NCI-H146 (cell line): ENCODE measurements around the gene GAD2.

Experiments used
- DNase-seq: peaks from one replicate; lab custom pipeline; 2025; lab: John Stamatoyannopoulos, UW

The GAD2 gene

GRCh38 chr10:26222563-26222962 is 6.0 kb downstream of the GAD2 start:
- peak; percentile 18 for DNase-seq

- DNase-seq = peak; percentile 35
Measured at GRCh38 chr10:26225322-26225721, 8.7 kb downstream of the GAD2 start.

GRCh38 chr10:26227786-26228185 is 11.2 kb downstream of the GAD2 start:
- no peak for DNase-seq

- DNase-seq = no peak
Measured at GRCh38 chr10:26232174-26232573, 15.6 kb downstream of the GAD2 start.

- no peak for DNase-seq
Measured at GRCh38 chr10:26235761-26236160, 19.2 kb downstream of the GAD2 start.

GRCh38 chr10:26238378-26238777 is 21.8 kb downstream of the GAD2 start:
- DNase-seq = no peak

- peak; percentile 83 for DNase-seq
Measured at GRCh38 chr10:26242706-26243350, 26.3 kb downstream of the GAD2 start.

- DNase-seq = peak; percentile 40
Measured at GRCh38 chr10:26243351-26243720, 26.8 kb downstream of the GAD2 start.

- DNase-seq = no peak
Measured at GRCh38 chr10:26249681-26250080, 33.1 kb downstream of the GAD2 start.

- no peak for DNase-seq
Measured at GRCh38 chr10:26251925-26252324, 35.4 kb downstream of the GAD2 start.

GRCh38 chr10:26254616-26255015 is 38.0 kb downstream of the GAD2 start:
- DNase-seq = no peak

- no peak for DNase-seq
Measured at GRCh38 chr10:26259341-26259740, 42.8 kb downstream of the GAD2 start.

GRCh38 chr10:26269754-26270153 is 53.2 kb downstream of the GAD2 start:
- DNase-seq = peak; percentile 46

GRCh38 chr10:26274391-26274790 is 57.8 kb downstream of the GAD2 start:
- no peak for DNase-seq

GRCh38 chr10:26278295-26278694 is 61.7 kb downstream of the GAD2 start:
- DNase-seq = no peak

GRCh38 chr10:26290236-26290635 is 73.7 kb downstream of the GAD2 start:
- DNase-seq = no peak

GRCh38 chr10:26291721-26292480 is 75.3 kb downstream of the GAD2 start:
- DNase-seq = peak; percentile 52

GRCh38 chr10:26296360-26296759 is 79.8 kb downstream of the GAD2 start:
- no peak for DNase-seq

GRCh38 chr10:26300001-26300400 is 83.4 kb downstream of the GAD2 start:
- DNase-seq = no peak

- DNase-seq = no peak
Measured at GRCh38 chr10:26303366-26303765, 86.8 kb downstream of the GAD2 start.

GRCh38 chr10:26310361-26310760 is 93.8 kb downstream of the GAD2 start:
- DNase-seq = no peak

GRCh38 chr10:26311383-26311940 is 94.9 kb downstream of the GAD2 start:
- DNase-seq = no peak

- DNase-seq = no peak
Measured at GRCh38 chr10:26314265-26315013, 97.9 kb downstream of the GAD2 start.
